Endothelial cell of umbilical vein (primary cell): Measurements from ENCODE around the gene PIEZO2. TPM values are rescaled to one million over a fixed set of nuclear protein-coding genes. Genes with fewer than 3 reads are reported as not detected.
A peak's percentile ranks its signal among the peaks of the same experiment; 100 is the strongest.

Experiments used
- BruUV-seq: library from RNA; stranded (reverse); fragments of 400-500 nt; replicated peaks from 2 replicates; lab custom pipeline; 2021; lab: Mats Ljungman, UMichigan
- CTCF ChIA-PET: fragments of 300-600, 350-600 bp; sonication (Branson Sonifier 250); formaldehyde crosslinking; loops from one replicate; lab custom pipeline; 2021; ENCODE audit warnings: antibody characterized with exemption, inconsistent platforms; lab: Charles Lee
- POLR2A ChIA-PET: fragments of 300-600, 350-600 bp; sonication (Branson Sonifier 250); formaldehyde crosslinking; loops from one replicate; lab custom pipeline; 2021; ENCODE audit warnings: antibody characterized with exemption, inconsistent platforms; lab: Charles Lee
- DNase-seq: peaks from one replicate; pipeline ENCODE4 v3.0.0-alpha.2; 2011; ENCODE audit warnings: low read depth, low spot score
- FAIRE-seq: peaks from 2 replicates; lab custom pipeline; 2011; peaks lifted over from hg19 to GRCh38; lab: Jason Lieb, UNC
- H2AFZ ChIP-seq: 2 replicates; pipeline ENCODE4 v1.6.0; 2012; ENCODE audit warnings: low read depth, low read length, control low read depth, inconsistent platforms
- H3K27ac ChIP-seq: 2 replicates; pipeline ENCODE4 v1.5.1; 2011; ENCODE audit warnings: low read depth, mild to moderate bottlenecking, control low read depth, low read length, moderate library complexity; ENCODE audit not compliant: insufficient read depth
- H3K27me3 ChIP-seq, 2 experiments: 2 replicates each; pipeline versions ENCODE4 v1.6.0 to v1.6.1; 2011; ENCODE audit warnings: low read length in 2 of 2, mixed read lengths in 1 of 2; ENCODE audit not compliant: control insufficient read depth in 2 of 2, insufficient read depth in 2 of 2
- H3K36me3 ChIP-seq, 2 experiments: 2 replicates in 1 of 2; 3 replicates in 1 of 2; pipeline ENCODE4 v1.5.1; 2011; ENCODE audit warnings: low read length in 2 of 2, mild to moderate bottlenecking in 1 of 2, moderate library complexity in 1 of 2; ENCODE audit not compliant: control insufficient read depth in 2 of 2, insufficient read depth in 2 of 2; ENCODE audit errors: extremely low read depth in 1 of 2
- H3K4me1 ChIP-seq: 3 replicates; pipeline ENCODE4 v1.5.1; 2011; ENCODE audit warnings: mild to moderate bottlenecking, low read length; ENCODE audit not compliant: control insufficient read depth, insufficient read depth; ENCODE audit errors: extremely low read depth
- H3K4me2 ChIP-seq: 2 replicates; pipeline ENCODE4 v1.6.1; 2011; ENCODE audit warnings: low read length, control low read depth, mixed read lengths; ENCODE audit not compliant: insufficient read depth
- H3K4me3 ChIP-seq, 3 experiments: fragments of 200-600 bp in 1 of 3; sonication (generic), shearing (Covaris generic) in 1 of 3; replicated peaks in 1 of 3; 2 replicates each; pipeline ENCODE4 v1.5.1; 2011 to 2016; ENCODE audit warnings: control low read depth in 3 of 3, low read length in 3 of 3, mild to moderate bottlenecking in 2 of 3, inconsistent platforms in 1 of 3, low read depth in 1 of 3, moderate library complexity in 1 of 3; ENCODE audit not compliant: insufficient read depth in 1 of 3
- H3K79me2 ChIP-seq: 2 replicates; pipeline ENCODE4 v1.6.0; 2012; ENCODE audit warnings: low read length, inconsistent platforms; ENCODE audit not compliant: control insufficient read depth, insufficient read depth
- H3K9ac ChIP-seq: replicated peaks from 2 replicates; pipeline ENCODE3; 2011; ENCODE audit warnings: low read length, control low read depth; ENCODE audit not compliant: insufficient read depth; ENCODE audit errors: extremely low read depth
- H3K9me1 ChIP-seq: replicated peaks from 3 replicates; pipeline ENCODE4 v1.6.0; 2011; ENCODE audit warnings: mild to moderate bottlenecking, low read length; ENCODE audit not compliant: control insufficient read depth, insufficient read depth; ENCODE audit errors: extremely low read depth
- H3K9me3 ChIP-seq: replicated peaks from 2 replicates; pipeline ENCODE4 v1.5.1; 2012; ENCODE audit warnings: low read length, inconsistent platforms; ENCODE audit not compliant: control insufficient read depth, insufficient read depth
- H4K20me1 ChIP-seq: replicated peaks from 2 replicates; pipeline ENCODE3; 2011; ENCODE audit warnings: mild to moderate bottlenecking, low read length; ENCODE audit not compliant: control insufficient read depth, insufficient read depth; ENCODE audit errors: extremely low read depth
- CTCF ChIP-seq, 2 donors: IDR thresholded peaks; 1 replicate in 1 of 2; 2 replicates in 1 of 2; pipeline ENCODE4 v1.5.1; 2011; ENCODE audit warnings: low read length in 2 of 2, mild to moderate bottlenecking in 2 of 2, moderate library complexity in 2 of 2, control low read depth in 1 of 2, inconsistent platforms in 1 of 2, low read depth in 1 of 2; ENCODE audit not compliant: insufficient read depth in 1 of 2; ENCODE audit errors: extremely low read depth in 1 of 2
- EZH2 ChIP-seq: IDR thresholded peaks from 2 replicates; pipeline ENCODE4 v1.6.1; 2012; ENCODE audit warnings: borderline replicate concordance, low read depth, mild to moderate bottlenecking, moderate library complexity, low read length, inconsistent platforms; ENCODE audit not compliant: severe bottlenecking
- JUN ChIP-seq: IDR thresholded peaks from 2 replicates; pipeline ENCODE4 v1.6.1; 2011; ENCODE audit warnings: borderline replicate concordance, low read depth; ENCODE audit not compliant: insufficient read length, insufficient read depth
- dilution Hi-C: fragments of 300-500 bp; cut with MboI; formaldehyde crosslinking; loops from one replicate; pipeline ENCODE4 v1.15.0; 2019; ENCODE audit warnings: low sequenced_read_pairs; ENCODE audit not compliant: extremely low pct_ligation_motif_present
- intact Hi-C: fragments of 100-400 bp; cut with micrococcal nuclease; formaldehyde crosslinking; loops from one replicate; pipeline ENCODE4 v1.10.0; 2022
- polyA plus RNA-seq, 4 experiments: library from polyadenylated mRNA; depleted of rRNA in 3 of 4; stranded (reverse) in 3 of 4; unstranded in 1 of 4; fragments of >200 nt; gene quantifications; 2 replicates each; pipeline versions ENCODE4 v1.2.1 to v1.2.3, GENCODE V29; 2011 to 2012; ENCODE audit warnings: missing spikeins in 1 of 4
- total RNA-seq: library from RNA; stranded (reverse); gene quantifications from 2 replicates; pipeline ENCODE4 v1.2.3, GENCODE V29; 2021

PIEZO2 gene
- total and polyA plus RNA-seq, 2 donors (not counting 3 experiments of a cell fraction or from before 2014, with no cell fraction given) = 1.7 to 11.2 TPM

GRCh38 chr18:11148680-11149440, 509 bp downstream of the PIEZO2 start:
- DNase-seq = no peak
- Histone ChIP-seq H3K4me3 (peak overlapping the region in 2 of 3 experiments; percentile 12 to 21), H2AFZ (peak overlapping the region; percentile 72), H3K9ac (no peak overlapping the region), H3K9me3 (no peaks in the 10 kb centered on the region), H3K4me2 (peak overlapping the region; percentile 38), H3K27me3 (peaks cover 43 to 51% of the 10 kb centered on the region in 2 experiments), H3K79me2 (no peaks in the 10 kb centered on the region), H4K20me1 (no peaks in the 10 kb centered on the region), H3K9me1 (no peaks in the 10 kb centered on the region), H3K36me3 (no peaks in the 10 kb centered on the region), H3K4me1 (no peaks in the 10 kb centered on the region), H3K27ac (no peak overlapping the region)
- intact Hi-C loops (no loop called here), dilution Hi-C loops (no loop called here)
- CTCF ChIA-PET = no interaction called here
- BruUV-seq = no TSS peak
- FAIRE-seq = no peak
- peak; percentile 49 for TF ChIP-seq EZH2
- TF ChIP-seq CTCF (IDR thresholded peaks at IDR 0.05; ENCODE audit: extremely low read depth in 1 of 2, insufficient read depth in 1 of 2, low read depth in 1 of 2, low read length in 2 of 2) = no peak
- TF ChIP-seq JUN = no peak
- POLR2A ChIA-PET = no interaction called here
